GM12865 (cell line): ENCODE results near the gene TAS2R46.

Source experiments
- DNase-seq: peaks from one replicate; pipeline ENCODE4 v3.0.0; 2010; ENCODE audit warnings: low read depth
- H3K4me3 ChIP-seq: 2 replicates; pipeline ENCODE4 v1.5.1; 2011; ENCODE audit warnings: mild to moderate bottlenecking, low read depth, low read length, control low read depth
- TF ChIP-seq, protein P1 (sequence below): IDR thresholded peaks from 2 replicates; pipeline ENCODE4 v1.5.1; 2011; ENCODE audit warnings: low read length, control low read depth, low read depth, inconsistent platforms; ENCODE audit not compliant: insufficient read depth; ENCODE audit errors: missing control alignments

The TAS2R46 gene

DNA sequence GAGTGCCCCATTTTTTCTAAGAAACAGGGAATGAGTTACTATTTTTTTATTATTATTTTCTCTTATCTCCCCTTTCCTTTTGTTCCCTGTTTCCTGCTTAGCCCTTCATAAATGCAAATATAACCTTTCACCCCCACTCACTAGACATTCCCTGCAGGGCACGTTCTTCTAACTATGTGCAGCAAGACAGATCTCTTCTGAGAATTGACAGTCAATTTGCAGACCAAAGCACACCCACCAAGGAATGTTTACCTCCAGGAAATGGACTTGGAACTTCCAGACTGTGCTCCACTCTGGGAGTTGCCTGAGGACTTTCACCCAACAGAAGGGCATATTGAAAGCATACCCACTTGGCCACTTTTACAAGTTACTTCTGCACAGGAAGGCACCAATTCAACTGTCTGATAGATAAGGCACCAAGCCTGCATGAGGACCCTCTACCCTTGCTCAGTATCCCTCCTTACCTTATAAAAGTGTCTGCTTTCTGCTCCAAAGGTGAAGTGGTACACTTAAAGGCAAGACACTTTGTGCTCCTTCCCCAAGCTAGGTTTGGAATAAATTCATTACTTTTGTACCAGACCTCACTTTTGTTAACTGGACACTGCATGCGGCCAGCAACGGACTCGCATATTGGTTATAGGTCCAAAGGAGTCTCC is 46.2 kb downstream of the TAS2R46 start:
- no peak for DNase-seq
- no peak overlapping the region for H3K4me3 ChIP-seq
- TF ChIP-seq, protein P1, sequence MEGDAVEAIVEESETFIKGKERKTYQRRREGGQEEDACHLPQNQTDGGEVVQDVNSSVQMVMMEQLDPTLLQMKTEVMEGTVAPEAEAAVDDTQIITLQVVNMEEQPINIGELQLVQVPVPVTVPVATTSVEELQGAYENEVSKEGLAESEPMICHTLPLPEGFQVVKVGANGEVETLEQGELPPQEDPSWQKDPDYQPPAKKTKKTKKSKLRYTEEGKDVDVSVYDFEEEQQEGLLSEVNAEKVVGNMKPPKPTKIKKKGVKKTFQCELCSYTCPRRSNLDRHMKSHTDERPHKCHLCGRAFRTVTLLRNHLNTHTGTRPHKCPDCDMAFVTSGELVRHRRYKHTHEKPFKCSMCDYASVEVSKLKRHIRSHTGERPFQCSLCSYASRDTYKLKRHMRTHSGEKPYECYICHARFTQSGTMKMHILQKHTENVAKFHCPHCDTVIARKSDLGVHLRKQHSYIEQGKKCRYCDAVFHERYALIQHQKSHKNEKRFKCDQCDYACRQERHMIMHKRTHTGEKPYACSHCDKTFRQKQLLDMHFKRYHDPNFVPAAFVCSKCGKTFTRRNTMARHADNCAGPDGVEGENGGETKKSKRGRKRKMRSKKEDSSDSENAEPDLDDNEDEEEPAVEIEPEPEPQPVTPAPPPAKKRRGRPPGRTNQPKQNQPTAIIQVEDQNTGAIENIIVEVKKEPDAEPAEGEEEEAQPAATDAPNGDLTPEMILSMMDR, result no peak

DNA sequence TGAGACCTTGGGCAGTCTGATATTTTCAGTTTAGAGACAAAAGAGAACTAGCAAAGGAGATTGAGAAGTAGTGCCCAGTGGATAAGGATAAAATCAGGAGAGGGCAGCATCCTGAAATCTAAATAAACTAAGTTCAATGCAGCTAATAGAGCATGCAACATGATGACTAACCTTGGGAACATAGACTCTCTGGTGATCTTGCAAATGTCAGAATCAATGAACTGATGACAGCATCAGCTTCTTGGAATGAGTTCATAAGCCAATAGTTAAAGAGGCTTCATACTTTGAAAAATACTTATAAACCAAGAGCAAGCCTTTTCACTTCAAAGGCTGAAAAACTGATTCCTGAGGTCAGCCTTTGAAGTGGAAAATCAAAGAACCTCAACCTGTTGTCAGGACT is 47.9 kb downstream of the TAS2R46 start:
- DNase-seq, result no peak
- TF ChIP-seq, protein P1, result no peak
- no peak overlapping the region for H3K4me3 ChIP-seq
